GM23338 (cell line): ENCODE measurements around the gene RPS6KA1. TPM values are rescaled to one million over a fixed set of nuclear protein-coding genes. Genes with fewer than 3 reads are reported as not detected.
"Not testable (repeated sequence)": the region's sequence is repeated elsewhere in the genome, so short reads cannot be mapped to it uniquely, and the experiment has no call there.

Source experiments
- ATAC-seq: fragments of 200-7000 bp; cut with Tn5 transposase; 3 replicates; pipeline ENCODE4 v1.9.1; 2020
- DNase-seq: peaks from one replicate; pipeline ENCODE4 v3.0.0-alpha.2; 2015; ENCODE audit warnings: low spot score
- H2AFZ ChIP-seq: fragments of 200-600 bp; sonication (generic); 2 replicates; pipeline ENCODE4 v1.8.0; 2016; ENCODE audit warnings: antibody characterized with exemption, mild to moderate bottlenecking, moderate library complexity
- H3F3A ChIP-seq: fragments of 200-600 bp; sonication (generic); replicated peaks from 2 replicates; pipeline ENCODE4 v1.8.0; 2017; ENCODE audit warnings: antibody characterized with exemption, mixed run types, low read depth
- H3K27ac ChIP-seq: fragments of 200-600 bp; sonication (generic); 2 replicates; pipeline ENCODE4 v1.6.1; 2016; ENCODE audit warnings: low read depth
- H3K27me3 ChIP-seq: fragments of 200-600 bp; sonication (generic); 2 replicates; pipeline ENCODE4 v1.8.0; 2016; ENCODE audit warnings: mild to moderate bottlenecking, mixed run types, moderate library complexity; ENCODE audit not compliant: insufficient read depth
- H3K36me3 ChIP-seq: fragments of 200-600 bp; sonication (generic); 2 replicates; pipeline ENCODE4 v1.8.0; 2016; ENCODE audit warnings: mild to moderate bottlenecking; ENCODE audit not compliant: insufficient read depth
- H3K4me1 ChIP-seq: fragments of 200-600 bp; sonication (generic); 2 replicates; pipeline ENCODE4 v1.8.0; 2016; ENCODE audit warnings: mild to moderate bottlenecking, moderate library complexity; ENCODE audit not compliant: insufficient read depth
- H3K4me2 ChIP-seq: fragments of 200-600 bp; sonication (generic); 2 replicates; pipeline ENCODE4 v1.7.1; 2017; ENCODE audit warnings: mixed run types
- H3K4me3 ChIP-seq: fragments of 200-600 bp; sonication (generic); 2 replicates; pipeline ENCODE4 v1.6.1; 2016; ENCODE audit warnings: mixed run types
- H3K79me2 ChIP-seq: fragments of 200-600 bp; sonication (generic); replicated peaks from 2 replicates; pipeline ENCODE4 v1.8.0; 2017; ENCODE audit warnings: mild to moderate bottlenecking; ENCODE audit not compliant: insufficient read depth
- H3K9me2 ChIP-seq: fragments of 200-600 bp; sonication (generic); 2 replicates; pipeline ENCODE4 v1.8.0; 2017; ENCODE audit not compliant: insufficient read depth
- H4K20me1 ChIP-seq: fragments of 200-600 bp; sonication (generic); replicated peaks from 2 replicates; pipeline ENCODE4 v1.8.0; 2017; ENCODE audit warnings: mild to moderate bottlenecking; ENCODE audit not compliant: insufficient read depth
- H3K27ac Mint-ChIP-seq: 2 replicates; pipeline ENCODE4 v1.8.0; 2020; ENCODE audit warnings: inconsistent platforms, mild to moderate bottlenecking, moderate library complexity, mixed read lengths
- H3K27me3 Mint-ChIP-seq: 3 replicates; pipeline ENCODE4 v1.8.0; 2022; ENCODE audit warnings: low read depth, mild to moderate bottlenecking, moderate library complexity, mixed read lengths, inconsistent platforms; ENCODE audit not compliant: insufficient read depth, poor library complexity
- H3K36me3 Mint-ChIP-seq: 3 replicates; pipeline ENCODE4 v1.8.0; 2021; ENCODE audit warnings: low read depth, mild to moderate bottlenecking, inconsistent platforms, moderate library complexity, mixed read lengths
- H3K4me1 Mint-ChIP-seq: 3 replicates; pipeline ENCODE4 v1.8.0; 2020; ENCODE audit warnings: mild to moderate bottlenecking, inconsistent platforms, mixed read lengths
- H3K4me3 Mint-ChIP-seq: 3 replicates; pipeline ENCODE4 v1.8.0; 2021; ENCODE audit warnings: moderate library complexity, mild to moderate bottlenecking, inconsistent platforms, mixed read lengths
- H3K9me3 Mint-ChIP-seq: 3 replicates; pipeline ENCODE4 v1.8.0; 2020; ENCODE audit warnings: moderate library complexity, mild to moderate bottlenecking, inconsistent platforms, mixed read lengths
- CREB1 ChIP-seq: fragments of 250-450 bp; sonication (Bioruptor Pico); IDR thresholded peaks from 2 replicates; pipeline ENCODE4 v1.5.0; 2020; ENCODE audit warnings: low read depth, mild to moderate bottlenecking, moderate library complexity
- CTCF ChIP-seq, 2 experiments: fragments of 200-600 bp in 1 of 2; sonication (generic) in 1 of 2; conservative IDR thresholded peaks; 2 replicates each; pipeline versions ENCODE4 v1.5.1 to v1.6.1; 2016 to 2017; ENCODE audit warnings: antibody characterized with exemption in 2 of 2, low read depth in 2 of 2, mild to moderate bottlenecking in 2 of 2, moderate library complexity in 1 of 2
- ETS1 ChIP-seq: IDR thresholded peaks from 2 replicates; pipeline ENCODE4 v1.6.1; 2016; ENCODE audit warnings: antibody characterized with exemption
- EZH2phosphoT487 ChIP-seq: fragments of 200-600 bp; sonication (generic); IDR thresholded peaks from one replicate; pipeline ENCODE4 v1.8.1; 2018; ENCODE audit warnings: antibody characterized with exemption; ENCODE audit not compliant: unreplicated experiment
- NANOG ChIP-seq: IDR thresholded peaks from 2 replicates; pipeline ENCODE4 v1.6.1; 2016; ENCODE audit warnings: antibody characterized with exemption, borderline replicate concordance
- polyA plus RNA-seq: library from polyadenylated mRNA; unstranded; fragments of >200 nt; fragmentation: Nextera tagmentation; extraction: Ambion mirVana; gene quantifications from 2 replicates; pipeline ENCODE4 v1.2.1, GENCODE V29; 2016
- total RNA-seq: library from RNA; depleted of rRNA; stranded (reverse); fragments of >200 nt; shearing (Covaris generic); gene quantifications from 2 replicates; pipeline ENCODE4 v1.2.3, GENCODE V29; 2014

Gene RPS6KA1
- total and polyA plus RNA-seq, 2 experiments from 2014 or later: 28.3 to 68.6 TPM

- H3K4me3 ChIP-seq, H3K4me1 ChIP-seq, H3K4me3 Mint-ChIP-seq, H3K9me2 ChIP-seq, H2AFZ ChIP-seq, H3K79me2 ChIP-seq, ATAC-seq, H3F3A ChIP-seq, H3K27ac ChIP-seq, H3K4me2 ChIP-seq, H3K4me1 Mint-ChIP-seq, H3K27ac Mint-ChIP-seq, H4K20me1 ChIP-seq, H3K27me3 ChIP-seq, H3K27me3 Mint-ChIP-seq, H3K36me3 ChIP-seq, H3K36me3 Mint-ChIP-seq, DNase-seq: not testable (repeated sequence)
- H3K9me3 Mint-ChIP-seq: peaks cover 10% of the 10 kb centered on the region; the same call in 2 of the 3 replicates
These were observed 65.0 kb downstream of the RPS6KA1 start for GRCh38 chr1:26594593-26594992.

GRCh38 chr1:26597629-26598039 lies 68.1 kb downstream of the RPS6KA1 start:
- Histone ChIP-seq H3K36me3 (no peaks in the 10 kb centered on the region), H3K4me3 (no peak overlapping the region), H3F3A (no peaks in the 10 kb centered on the region), H3K27ac (no peak overlapping the region), H3K4me1 (no peaks in the 10 kb centered on the region), H3K27me3 (no peaks in the 10 kb centered on the region), H4K20me1 (no peaks in the 10 kb centered on the region), H3K79me2 (no peaks in the 10 kb centered on the region), H2AFZ (no peak overlapping the region), H3K4me2 (no peak overlapping the region), H3K9me2 (no peaks in the 10 kb centered on the region)
- H3K27me3 Mint-ChIP-seq: peaks cover 4% of the 10 kb centered on the region
- ATAC-seq (peak; percentile 62), DNase-seq (peak; percentile 79)
- no peak overlapping the region for H3K27ac Mint-ChIP-seq
- TF ChIP-seq CREB1: no peak
- TF ChIP-seq NANOG: no peak
- TF ChIP-seq ETS1: no peak
- TF ChIP-seq CTCF (conservative IDR thresholded peaks at IDR 0.05; ENCODE audit: low read depth in 2 of 2): peak; percentile 45 to 58; a peak in 3 of 4 replicates
- no peak for TF ChIP-seq EZH2phosphoT487
- H3K4me1 Mint-ChIP-seq: peaks cover 3% of the 10 kb centered on the region; the same call in 1 of the 3 replicates
- H3K9me3 Mint-ChIP-seq: peaks cover 10% of the 10 kb centered on the region; the same call in 2 of the 3 replicates
- H3K4me3 Mint-ChIP-seq: no peak overlapping the region
- H3K36me3 Mint-ChIP-seq: peaks cover 3% of the 10 kb centered on the region; the same call in 2 of the 3 replicates

GRCh38 chr1:26598890-26599289 lies 69.3 kb downstream of the RPS6KA1 start:
- Histone ChIP-seq H3K27me3 (no peaks in the 10 kb centered on the region), H3K4me2 (no peak overlapping the region), H3F3A (no peaks in the 10 kb centered on the region), H3K27ac (no peak overlapping the region), H3K4me3 (no peak overlapping the region), H4K20me1 (no peaks in the 10 kb centered on the region), H3K36me3 (no peaks in the 10 kb centered on the region), H3K4me1 (no peaks in the 10 kb centered on the region), H3K79me2 (no peaks in the 10 kb centered on the region), H3K9me2 (no peaks in the 10 kb centered on the region), H2AFZ (peak overlapping the region; percentile 52; the same call in 1 of the 2 replicates)
- DNase-seq (no peak), ATAC-seq (no peak)
- H3K4me1 Mint-ChIP-seq: peaks cover 11% of the 10 kb centered on the region
- H3K4me3 Mint-ChIP-seq: no peak overlapping the region
- peaks cover 4% of the 10 kb centered on the region for H3K27me3 Mint-ChIP-seq
- H3K36me3 Mint-ChIP-seq: peaks cover 3% of the 10 kb centered on the region; the same call in 2 of the 3 replicates
- peaks cover 10% of the 10 kb centered on the region; the same call in 2 of the 3 replicates for H3K9me3 Mint-ChIP-seq
- no peak for TF ChIP-seq EZH2phosphoT487
- H3K27ac Mint-ChIP-seq: no peak overlapping the region
